Keratinocyte (primary cell): ENCODE measurements around the gene CALHM1.

ENCODE experiments used
- CTCF ChIP-seq, 3 experiments: IDR thresholded peaks in 1 of 3; conservative IDR thresholded peaks in 1 of 3; optimal IDR thresholded peaks in 1 of 3; 2 replicates in 2 of 3; 3 replicates in 1 of 3; pipeline versions ENCODE3 to v1.5.1; 2011; ENCODE audit warnings: low read length in 3 of 3, mild to moderate bottlenecking in 3 of 3, moderate library complexity in 2 of 3, control low read depth in 1 of 3, inconsistent platforms in 1 of 3; ENCODE audit not compliant: insufficient read depth in 2 of 3; ENCODE audit errors: extremely low read depth in 1 of 3
- EZH2 ChIP-seq: IDR thresholded peaks from one replicate; pipeline ENCODE4 v1.6.1; 2012; ENCODE audit warnings: inconsistent platforms, mild to moderate bottlenecking, low read length, moderate library complexity

GRCh38 chr10:103458720-103459119, at the start of gene CALHM1:
- TF ChIP-seq EZH2 (no peak), CTCF (optimal IDR thresholded peaks at IDR 0.05 in 1 of 3, IDR thresholded peaks at IDR 0.05 in 1 of 3, conservative IDR thresholded peaks at IDR 0.05 in 1 of 3; ENCODE audit: extremely low read depth in 1 of 3, insufficient read depth in 2 of 3, low read length in 3 of 3) (no peak)
